Measurements from ENCODE around the gene SHOC2. TPM values are rescaled to one million over a fixed set of nuclear protein-coding genes. Genes with fewer than 3 reads are reported as not detected.

The SHOC2 gene
- total and polyA plus RNA-seq, 2 donors (not counting 1 experiment from before 2014, with no cell fraction given), result 45.3 to 83.6 TPM

DNA sequence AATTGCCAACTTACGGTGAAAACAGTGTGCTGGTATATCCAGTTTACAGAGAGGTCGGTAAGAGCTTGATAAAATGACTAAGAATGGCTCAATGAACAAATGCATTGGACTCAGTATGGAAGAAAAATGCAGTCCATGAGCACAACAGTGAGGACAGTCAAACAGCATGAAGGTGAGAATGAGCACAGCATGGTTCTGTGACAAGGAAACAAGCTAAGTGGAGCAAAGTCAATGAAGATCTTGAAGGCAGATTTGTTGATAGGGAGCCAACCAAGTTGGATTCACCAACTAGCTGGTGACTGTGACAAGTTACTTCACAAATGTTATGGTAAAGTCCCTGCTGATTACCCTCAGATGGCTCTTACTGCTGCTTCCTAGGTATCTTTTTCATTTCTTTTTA, 75.9 kb downstream of the SHOC2 start:
- Histone ChIP-seq H3K9me3 (ENCODE audit: control insufficient read depth, insufficient read depth, low read depth, low read length) (no peaks in the 10 kb centered on the region), H2AFZ (ENCODE audit: low read length) (no peak overlapping the region), H3K27ac (ENCODE audit: insufficient read depth, low read length) (no peak overlapping the region), H3K27me3 (ENCODE audit: control insufficient read depth, insufficient read depth, low read length) (no peaks in the 10 kb centered on the region), H3K4me2 (ENCODE audit: extremely low read depth, insufficient read depth, low read length) (no peak overlapping the region), H3K9ac (ENCODE audit: insufficient read depth, low read length) (no peak overlapping the region), H3K36me3 (ENCODE audit: control insufficient read depth, insufficient read depth, low read length) (no peaks in the 10 kb centered on the region), H3K79me2 (ENCODE audit: control insufficient read depth, insufficient read depth, low read length) (no peaks in the 10 kb centered on the region), H4K20me1 (ENCODE audit: control insufficient read depth, extremely low read depth, insufficient read depth, low read length) (no peaks in the 10 kb centered on the region), H3K4me3 (replicated peaks in 1 of 4; ENCODE audit: control extremely low read depth in 1 of 4, insufficient read depth in 1 of 4, low read depth in 3 of 4, low read length in 4 of 4) (no peak overlapping the region), H3K4me1 (ENCODE audit: control insufficient read depth, extremely low read depth, insufficient read depth, low read length) (no peaks in the 10 kb centered on the region)
- no peak for DNase-seq (ENCODE audit: low read depth in 2 of 2)
- no peak for TF ChIP-seq EZH2 (IDR thresholded peaks at IDR 0.05; ENCODE audit: low read length, missing control alignments)
- TF ChIP-seq, protein P1, sequence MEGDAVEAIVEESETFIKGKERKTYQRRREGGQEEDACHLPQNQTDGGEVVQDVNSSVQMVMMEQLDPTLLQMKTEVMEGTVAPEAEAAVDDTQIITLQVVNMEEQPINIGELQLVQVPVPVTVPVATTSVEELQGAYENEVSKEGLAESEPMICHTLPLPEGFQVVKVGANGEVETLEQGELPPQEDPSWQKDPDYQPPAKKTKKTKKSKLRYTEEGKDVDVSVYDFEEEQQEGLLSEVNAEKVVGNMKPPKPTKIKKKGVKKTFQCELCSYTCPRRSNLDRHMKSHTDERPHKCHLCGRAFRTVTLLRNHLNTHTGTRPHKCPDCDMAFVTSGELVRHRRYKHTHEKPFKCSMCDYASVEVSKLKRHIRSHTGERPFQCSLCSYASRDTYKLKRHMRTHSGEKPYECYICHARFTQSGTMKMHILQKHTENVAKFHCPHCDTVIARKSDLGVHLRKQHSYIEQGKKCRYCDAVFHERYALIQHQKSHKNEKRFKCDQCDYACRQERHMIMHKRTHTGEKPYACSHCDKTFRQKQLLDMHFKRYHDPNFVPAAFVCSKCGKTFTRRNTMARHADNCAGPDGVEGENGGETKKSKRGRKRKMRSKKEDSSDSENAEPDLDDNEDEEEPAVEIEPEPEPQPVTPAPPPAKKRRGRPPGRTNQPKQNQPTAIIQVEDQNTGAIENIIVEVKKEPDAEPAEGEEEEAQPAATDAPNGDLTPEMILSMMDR (conservative IDR thresholded peaks at IDR 0.05 in 1 of 2, IDR thresholded peaks at IDR 0.05 in 1 of 2; ENCODE audit: low read depth in 1 of 2, low read length in 2 of 2), result no peak

DNA sequence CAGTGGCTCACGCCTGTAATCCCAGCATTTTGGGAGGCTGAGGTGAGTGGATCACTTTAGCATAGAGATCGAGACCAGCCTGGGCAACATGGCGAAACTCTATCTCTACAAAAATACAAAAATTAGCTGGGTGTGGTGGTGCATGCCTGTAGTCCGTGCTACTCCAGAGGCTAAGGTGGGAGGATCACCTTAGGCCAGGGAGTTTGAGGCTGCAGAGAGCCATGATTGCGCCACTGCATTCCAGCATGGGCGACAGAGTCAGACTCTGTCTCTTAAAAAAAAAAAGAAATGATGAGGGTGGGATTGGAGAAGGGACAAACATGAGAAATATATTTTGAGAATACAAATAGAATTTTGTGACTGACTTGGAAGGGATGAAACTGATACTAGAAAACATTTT, 76.9 kb downstream of the SHOC2 start:
- TF ChIP-seq EZH2 (IDR thresholded peaks at IDR 0.05; ENCODE audit: low read length, missing control alignments), result no peak

DNA sequence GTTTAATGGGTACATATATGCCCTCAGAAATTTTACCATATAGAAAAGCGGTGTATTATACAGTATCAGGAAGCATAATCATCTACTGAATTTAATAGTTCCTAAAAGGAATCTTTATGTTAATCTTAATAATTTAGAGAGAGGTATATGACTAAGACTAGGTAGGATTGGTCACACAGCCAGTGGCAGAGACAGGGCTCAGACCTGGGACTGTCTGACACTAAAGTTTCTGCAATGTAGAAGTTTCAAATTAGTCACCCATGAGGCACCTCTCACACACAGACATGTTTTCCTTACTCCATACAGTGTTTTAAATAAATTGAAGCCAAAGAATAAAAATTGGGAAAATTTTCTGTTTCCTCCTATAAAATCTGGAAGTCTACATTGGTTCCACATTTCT, 84.6 kb downstream of the SHOC2 start:
- no peaks in the 10 kb centered on the region for H3K4me1 ChIP-seq (ENCODE audit: control insufficient read depth, extremely low read depth, insufficient read depth, low read length)
- no peaks in the 10 kb centered on the region for H3K79me2 ChIP-seq (ENCODE audit: control insufficient read depth, insufficient read depth, low read length)
- H3K36me3 ChIP-seq (ENCODE audit: control insufficient read depth, insufficient read depth, low read length), result no peaks in the 10 kb centered on the region
- H3K4me2 ChIP-seq (ENCODE audit: extremely low read depth, insufficient read depth, low read length), result no peak overlapping the region
- TF ChIP-seq, protein P1 (conservative IDR thresholded peaks at IDR 0.05 in 1 of 2, IDR thresholded peaks at IDR 0.05 in 1 of 2; ENCODE audit: low read depth in 1 of 2, low read length in 2 of 2), result no peak
- TF ChIP-seq EZH2 (IDR thresholded peaks at IDR 0.05; ENCODE audit: low read length, missing control alignments), result no peak
- H3K9me3 ChIP-seq (ENCODE audit: control insufficient read depth, insufficient read depth, low read depth, low read length), result no peaks in the 10 kb centered on the region
- H3K9ac ChIP-seq (ENCODE audit: insufficient read depth, low read length), result no peak overlapping the region
- no peaks in the 10 kb centered on the region for H3K27me3 ChIP-seq (ENCODE audit: control insufficient read depth, insufficient read depth, low read length)
- H3K4me3 ChIP-seq (replicated peaks in 1 of 4; ENCODE audit: control extremely low read depth in 1 of 4, insufficient read depth in 1 of 4, low read depth in 3 of 4, low read length in 4 of 4), result no peak overlapping the region
- H4K20me1 ChIP-seq (ENCODE audit: control insufficient read depth, extremely low read depth, insufficient read depth, low read length), result no peaks in the 10 kb centered on the region
- no peak for DNase-seq (ENCODE audit: low read depth in 2 of 2)
- H2AFZ ChIP-seq (ENCODE audit: low read length), result no peak overlapping the region
- H3K27ac ChIP-seq (ENCODE audit: insufficient read depth, low read length), result no peak overlapping the region

More for the DNA sequence above, 76.9 kb downstream of the SHOC2 start:
- Histone ChIP-seq H3K9me3 (ENCODE audit: control insufficient read depth, insufficient read depth, low read depth, low read length) (no peaks in the 10 kb centered on the region), H3K9ac (ENCODE audit: insufficient read depth, low read length) (no peak overlapping the region), H4K20me1 (ENCODE audit: control insufficient read depth, extremely low read depth, insufficient read depth, low read length) (no peaks in the 10 kb centered on the region), H3K79me2 (ENCODE audit: control insufficient read depth, insufficient read depth, low read length) (no peaks in the 10 kb centered on the region), H3K36me3 (ENCODE audit: control insufficient read depth, insufficient read depth, low read length) (no peaks in the 10 kb centered on the region), H3K4me2 (ENCODE audit: extremely low read depth, insufficient read depth, low read length) (no peak overlapping the region), H3K4me1 (ENCODE audit: control insufficient read depth, extremely low read depth, insufficient read depth, low read length) (no peaks in the 10 kb centered on the region), H3K4me3 (replicated peaks in 1 of 4; ENCODE audit: control extremely low read depth in 1 of 4, insufficient read depth in 1 of 4, low read depth in 3 of 4, low read length in 4 of 4) (no peak overlapping the region), H3K27ac (ENCODE audit: insufficient read depth, low read length) (no peak overlapping the region), H3K27me3 (ENCODE audit: control insufficient read depth, insufficient read depth, low read length) (no peaks in the 10 kb centered on the region), H2AFZ (ENCODE audit: low read length) (no peak overlapping the region)
- DNase-seq (ENCODE audit: low read depth in 2 of 2), result no peak
